SK-MEL-5 (cell line): Measurements from ENCODE around the gene OSBPL3. TPM values are rescaled to one million over a fixed set of nuclear protein-coding genes. Genes with fewer than 3 reads are reported as not detected.
A peak's percentile ranks its signal among the peaks of the same experiment; 100 is the strongest.

Experiments used
- DNase-seq: peaks from one replicate; pipeline ENCODE4 v3.0.0-alpha.2; 2016; ENCODE audit warnings: low read depth, low spot score
- in situ Hi-C: cut with HindIII; loops from 2 replicates; pipeline ENCODE4 v1.10.0; 2016; ENCODE audit warnings: low sequenced_read_pairs, high pct_unique_total_duplicates, low pct_unique_long_range_greater_than_20kb
- total RNA-seq: library from RNA; depleted of rRNA; stranded (reverse); fragments of >200 nt; shearing (Covaris generic); gene quantifications from 2 replicates; pipeline ENCODE4 v1.2.3, GENCODE V29; 2014

OSBPL3 gene
- total RNA-seq, 1 experiment from 2014 or later: 12.9 TPM

DNA sequence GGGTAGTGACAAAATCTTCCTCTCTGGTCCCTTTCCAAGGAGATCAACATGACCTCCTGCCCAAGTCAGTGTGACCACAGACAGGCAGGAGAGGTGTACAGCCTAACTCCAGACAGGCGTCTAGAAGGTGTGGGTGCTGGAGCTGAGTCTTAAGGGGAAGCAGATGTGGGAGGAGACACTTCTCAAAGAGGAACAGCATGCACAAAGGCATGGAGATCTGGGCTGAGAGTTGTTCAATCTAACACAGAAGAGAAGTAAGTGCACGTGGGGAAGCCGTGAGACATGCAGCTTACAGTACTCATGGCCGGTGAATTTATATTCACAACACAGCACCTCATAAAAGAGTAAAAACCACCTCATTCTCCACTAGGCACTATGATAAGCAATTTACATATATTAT is 198.9 kb downstream of the OSBPL3 start:
- in situ Hi-C loops: no loop called here
- no peak for DNase-seq

DNA sequence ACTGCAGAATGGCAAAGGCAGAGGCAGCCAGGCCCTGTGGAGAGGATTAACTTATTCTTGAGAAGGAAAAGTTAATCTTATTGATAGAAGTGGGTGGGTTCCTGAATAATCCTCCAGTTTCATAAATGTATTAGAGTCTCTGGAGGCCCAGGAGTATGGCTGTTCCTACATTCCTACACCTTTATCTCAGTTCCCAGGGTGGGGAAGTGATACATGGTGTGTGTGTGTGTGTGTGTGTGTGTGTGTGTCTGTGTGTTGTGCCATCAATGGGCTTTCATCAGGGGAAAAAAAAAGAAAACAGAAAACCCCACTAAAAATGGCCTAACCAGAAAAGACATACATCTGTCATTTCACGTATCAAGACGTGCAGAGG is 200.7 kb downstream of the OSBPL3 start:
- no peak for DNase-seq
- in situ Hi-C loops: no loop called here

DNA sequence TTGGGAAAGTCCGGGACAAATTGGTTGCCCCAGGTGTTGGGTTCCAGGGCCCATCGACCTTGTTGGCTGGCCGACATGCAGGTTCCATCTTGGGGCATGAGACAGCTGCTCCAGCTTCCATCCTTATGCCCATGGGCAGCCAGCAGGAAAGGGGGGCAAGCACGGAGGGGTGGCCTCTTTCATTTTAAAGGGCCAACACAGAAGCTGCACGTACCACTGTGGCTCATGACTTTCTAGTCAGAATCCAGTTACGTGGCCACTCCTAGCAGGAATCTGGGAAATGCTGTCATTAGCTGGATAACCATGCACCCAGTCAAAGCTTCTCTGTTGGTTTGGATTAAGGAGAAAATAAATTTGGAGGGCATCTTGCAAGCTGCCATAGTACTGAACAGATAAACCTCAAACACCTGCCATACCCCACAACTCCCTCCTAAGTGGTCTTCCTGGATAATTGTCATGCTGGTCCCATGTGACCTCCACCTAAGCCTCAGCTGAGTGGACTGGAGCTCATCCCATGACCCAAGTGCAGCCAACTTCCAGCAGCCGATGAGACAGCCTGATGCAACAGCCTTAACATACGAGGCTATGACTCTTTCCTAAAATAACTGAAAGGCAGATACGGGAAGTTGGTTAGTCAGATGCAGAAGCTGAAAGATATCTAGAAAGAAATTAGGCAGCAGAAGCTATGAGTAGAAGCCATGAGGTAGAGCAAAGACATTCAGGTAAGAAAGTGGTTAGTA is 201.3 kb downstream of the OSBPL3 start:
- in situ Hi-C loops: no loop called here
- DNase-seq: peak; percentile 76

GRCh38 chr7:24777806-24778205 is 202.2 kb downstream of the OSBPL3 start:
- no peak for DNase-seq
- in situ Hi-C loops: no loop called here

GRCh38 chr7:24773646-24774045 is 206.3 kb downstream of the OSBPL3 start:
- in situ Hi-C loops: no loop called here
- no peak for DNase-seq

GRCh38 chr7:24769851-24770250 is 210.1 kb downstream of the OSBPL3 start:
- DNase-seq: no peak
- in situ Hi-C loops: no loop called here

DNA sequence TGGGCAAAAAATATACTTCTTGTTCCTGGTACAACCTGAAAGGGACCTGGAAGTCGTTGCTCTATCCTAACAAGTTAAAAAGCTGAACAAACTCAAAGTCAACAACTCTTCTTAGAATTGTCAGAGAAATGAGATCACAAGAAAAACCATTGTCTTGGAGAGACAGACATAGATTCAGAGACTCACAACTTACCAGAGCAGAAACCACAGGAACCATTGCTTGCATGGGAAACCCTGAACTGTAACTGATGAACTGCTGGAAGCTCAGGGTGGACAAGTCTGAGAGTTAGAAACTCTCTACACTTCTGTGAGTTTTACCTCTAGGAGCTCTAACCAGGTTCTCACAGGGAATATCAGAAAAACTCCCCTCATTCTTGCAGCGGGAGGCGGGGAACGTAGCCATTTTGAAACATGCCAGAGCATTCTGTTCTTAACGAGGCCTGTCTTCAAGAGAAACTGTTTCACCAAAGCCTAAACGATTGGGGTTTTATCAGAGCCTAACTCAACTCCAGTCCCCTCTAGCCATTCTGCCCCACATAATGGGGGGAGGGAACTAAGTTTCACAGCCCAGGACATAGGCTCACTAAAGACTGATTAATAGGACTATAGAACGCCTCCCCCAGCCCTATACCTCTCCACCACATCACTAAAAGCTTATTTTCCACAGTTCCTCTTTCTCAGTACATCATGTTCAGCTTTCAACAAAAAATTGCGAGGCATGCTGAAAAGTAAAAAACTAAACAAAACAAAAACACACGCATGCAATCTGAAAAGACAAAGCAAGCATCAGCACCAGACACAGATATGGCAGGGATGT is 210.8 kb downstream of the OSBPL3 start:
- in situ Hi-C loops: no loop called here
- no peak for DNase-seq

DNA sequence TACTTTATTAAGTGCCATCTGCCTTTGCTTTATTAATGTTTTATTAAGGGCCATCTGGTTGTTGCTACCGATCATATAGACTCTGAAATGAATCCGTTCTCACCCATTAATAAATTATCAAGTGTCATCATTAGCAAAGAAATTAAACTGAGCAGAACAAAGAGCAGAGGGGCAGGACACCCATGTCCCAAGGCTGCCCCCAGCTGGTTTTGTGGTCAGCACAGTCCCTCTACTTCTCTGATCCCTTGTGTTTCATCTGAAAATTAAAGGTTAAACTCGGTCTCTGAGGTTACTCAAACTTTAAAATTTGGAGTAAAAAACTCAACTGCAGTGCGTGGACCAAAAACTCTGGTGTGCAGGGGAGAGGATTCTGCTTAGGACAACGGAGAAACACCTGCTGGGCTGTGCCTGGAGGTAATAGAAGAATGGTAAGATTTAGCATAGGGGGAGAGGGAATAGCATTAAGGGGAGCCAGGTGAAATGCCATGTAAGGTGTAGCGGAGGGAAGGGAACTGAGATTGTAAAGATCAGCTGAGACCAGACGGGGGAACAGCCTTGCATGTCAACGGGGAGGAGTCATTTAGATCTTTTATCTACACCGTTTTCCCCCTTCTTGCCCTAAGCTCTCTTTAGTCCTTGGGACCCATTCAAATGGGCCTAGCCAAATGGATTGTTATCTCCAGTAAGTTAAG is 212.0 kb downstream of the OSBPL3 start:
- no peak for DNase-seq
- in situ Hi-C loops: no loop called here

- in situ Hi-C loops: no loop called here
These were observed 214.8 kb downstream of the OSBPL3 start for GRCh38 chr7:24764972-24765744.

GRCh38 chr7:24764011-24764410 is 216.0 kb downstream of the OSBPL3 start:
- no peak for DNase-seq
- in situ Hi-C loops: no loop called here

More at GRCh38 chr7:24764972-24765744, 214.8 kb downstream of the OSBPL3 start:
- peak; percentile 80 for DNase-seq

DNA sequence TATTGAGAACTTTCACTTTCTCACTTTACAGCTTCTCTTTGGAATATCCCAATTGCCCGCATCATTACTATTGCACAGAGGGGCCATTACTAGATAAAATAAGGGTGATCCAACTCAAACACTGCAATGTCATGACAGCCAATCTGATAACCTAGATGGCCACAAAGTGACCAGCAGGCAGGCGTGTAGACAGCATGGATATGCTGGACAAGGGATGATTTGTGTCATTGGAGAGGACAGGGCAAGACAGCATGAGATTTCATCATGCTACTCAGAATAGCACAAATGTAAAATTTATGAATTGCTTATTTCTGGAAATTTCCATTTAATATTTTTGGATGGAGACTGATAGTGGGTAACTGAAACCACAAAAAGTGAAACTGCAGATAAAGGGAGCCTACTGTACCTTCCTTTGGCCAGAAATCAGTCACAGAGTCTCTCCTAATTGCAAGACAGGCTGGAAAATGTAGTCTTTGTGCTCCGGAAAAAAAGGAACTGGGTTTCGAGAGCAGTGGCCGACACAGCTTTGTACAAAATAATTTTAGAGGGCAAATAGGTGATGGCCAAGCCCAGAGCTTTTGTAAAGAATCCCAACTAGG is 216.6 kb downstream of the OSBPL3 start:
- in situ Hi-C loops: no loop called here
- no peak for DNase-seq

GRCh38 chr7:24762771-24763170 is 217.2 kb downstream of the OSBPL3 start:
- no peak for DNase-seq
- in situ Hi-C loops: no loop called here

- in situ Hi-C loops: no loop called here
- DNase-seq: no peak
These were observed 219.0 kb downstream of the OSBPL3 start for GRCh38 chr7:24760968-24761367.

DNA sequence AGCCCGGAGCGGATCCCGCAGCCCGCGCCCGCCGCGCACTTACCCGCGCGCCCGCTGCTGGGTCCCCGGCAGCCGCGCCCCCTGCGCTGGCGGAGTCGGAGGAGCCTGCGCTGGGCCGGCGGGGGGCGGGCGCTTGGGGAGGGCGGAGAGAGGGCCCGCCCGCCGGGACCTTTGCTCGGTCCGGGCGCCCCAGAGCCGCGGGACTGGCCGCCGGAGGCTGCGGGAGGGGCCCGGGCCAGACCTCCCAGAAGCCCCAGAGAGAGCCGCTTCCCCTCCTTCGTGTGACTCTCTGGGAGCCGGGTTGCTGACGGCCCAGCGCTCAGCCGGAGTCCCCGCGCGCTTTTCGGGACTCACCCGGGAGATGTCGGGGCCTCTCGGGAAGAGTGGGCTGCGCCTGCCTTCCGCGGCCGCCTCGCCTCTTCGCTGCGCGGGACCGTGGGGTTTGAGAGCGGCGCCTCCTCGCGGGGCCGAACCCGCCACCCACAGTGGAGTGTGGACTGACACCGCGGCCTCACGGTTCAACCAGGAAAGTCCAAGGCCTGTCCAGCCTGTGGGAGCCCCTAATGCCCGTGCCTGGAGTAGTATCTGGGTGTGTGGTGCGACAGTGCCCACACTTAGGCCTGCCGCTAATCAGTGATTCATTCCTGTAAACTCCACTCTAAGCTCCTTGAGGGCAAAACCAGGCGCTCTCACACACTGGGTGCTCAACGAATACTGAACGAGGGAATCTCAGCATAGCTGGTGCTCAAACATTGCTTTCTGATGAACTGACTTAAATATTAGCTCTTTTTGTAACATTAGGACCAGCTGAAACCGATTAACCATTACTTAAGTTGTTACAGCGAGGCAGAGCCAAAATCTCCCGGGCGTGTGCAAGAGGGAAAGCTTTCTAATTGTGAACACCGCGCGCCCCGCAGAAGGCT is 222.4 kb downstream of the OSBPL3 start, which contains the start of gene GSDME:
Gene GSDME, minus strand, starts transcription at position 112 of the 923 bp plus-strand sequence. CDS start 7,690 bp downstream, outside the sequence.
- in situ Hi-C loops: no loop called here
- peak; percentile 69 for DNase-seq

- in situ Hi-C loops: no loop called here
These were observed 223.2 kb downstream of the OSBPL3 start for GRCh38 chr7:24756545-24757352.

More at GRCh38 chr7:24756545-24757352, 223.2 kb downstream of the OSBPL3 start:
- peak; percentile 53 for DNase-seq
